Prostate gland (tissue), 2 donors: Measurements from ENCODE around the gene NID1.

Experiments used
- CTCF ChIP-seq, 4 experiments: fragments of 200-600 bp in 2 of 4; fragments of 450-650 bp in 2 of 4; sonication (generic) in 2 of 4; IDR thresholded peaks; 1 replicate in 3 of 4; 2 replicates in 1 of 4; pipeline ENCODE4 v1.5.1; 2016 to 2019; ENCODE audit warnings: antibody characterized with exemption in 4 of 4, mild to moderate bottlenecking in 2 of 4, moderate library complexity in 2 of 4
- POLR2A ChIP-seq: fragments of 450-650 bp; IDR thresholded peaks from one replicate; pipeline ENCODE4 v1.6.1; 2016; ENCODE audit warnings: antibody characterized with exemption, mild to moderate bottlenecking

GRCh38 chr1:236002025-236002390, 62.9 kb downstream of the NID1 start:
- TF ChIP-seq CTCF (IDR thresholded peaks at IDR 0.05) (no peak), POLR2A (no peak)
